Liver (tissue), 9 donors: ENCODE results near the gene IQGAP2. TPM values are rescaled to one million over a fixed set of nuclear protein-coding genes. Genes with fewer than 3 reads are reported as not detected.
"Not testable (repeated sequence)": the region's sequence is repeated elsewhere in the genome, so short reads cannot be mapped to it uniquely, and the experiment has no call there.

Experiments
- DNase-seq: peaks from one replicate; pipeline ENCODE4 v3.0.0-alpha.2; 2017; ENCODE audit warnings: low spot score
- H3K27ac ChIP-seq, 2 donors: one replicate each; pipeline ENCODE4 v1.7.0; 2013; ENCODE audit warnings: inconsistent platforms in 2 of 2, low read length in 2 of 2, control low read depth in 1 of 2, low read depth in 1 of 2, mild to moderate bottlenecking in 1 of 2
- H3K27me3 ChIP-seq, 4 donors: one replicate each; pipeline versions ENCODE4 v1.6.1 to v1.7.0; 2013; ENCODE audit warnings: low read length in 3 of 4, inconsistent platforms in 1 of 4, mild to moderate bottlenecking in 1 of 4, moderate library complexity in 1 of 4; ENCODE audit not compliant: control insufficient read depth in 4 of 4, insufficient read depth in 4 of 4
- H3K36me3 ChIP-seq, 4 donors: one replicate each; pipeline versions ENCODE4 v1.6.1 to v1.7.0; 2013; ENCODE audit warnings: low read length in 3 of 4, mild to moderate bottlenecking in 3 of 4, low read depth in 1 of 4, moderate library complexity in 1 of 4; ENCODE audit not compliant: control insufficient read depth in 4 of 4, insufficient read depth in 3 of 4
- H3K4me1 ChIP-seq, 4 donors: one replicate each; pipeline versions ENCODE4 v1.6.1 to v1.7.0; 2013; ENCODE audit warnings: low read length in 3 of 4, mild to moderate bottlenecking in 3 of 4, moderate library complexity in 1 of 4; ENCODE audit not compliant: control insufficient read depth in 4 of 4, insufficient read depth in 4 of 4
- H3K4me3 ChIP-seq, 3 donors: one replicate each; pipeline versions ENCODE4 v1.6.1 to v1.7.0; 2013; ENCODE audit warnings: low read length in 3 of 3, control low read depth in 1 of 3, low read depth in 1 of 3, mild to moderate bottlenecking in 1 of 3
- H3K9ac ChIP-seq, 2 donors: one replicate each; pipeline ENCODE4 v1.7.0; 2013; ENCODE audit warnings: low read length in 2 of 2, mild to moderate bottlenecking in 2 of 2, moderate library complexity in 2 of 2, control low read depth in 1 of 2, low read depth in 1 of 2
- H3K9me3 ChIP-seq, 4 donors: one replicate each; pipeline versions ENCODE4 v1.6.1 to v1.7.0; 2013; ENCODE audit warnings: low read length in 3 of 4; ENCODE audit not compliant: control insufficient read depth in 4 of 4
- FOXA1 ChIP-seq: IDR thresholded peaks from 2 replicates; pipeline ENCODE4 v1.6.1; 2016; ENCODE audit warnings: antibody characterized with exemption
- FOXA2 ChIP-seq: IDR thresholded peaks from 2 replicates; pipeline ENCODE4 v1.6.1; 2016; ENCODE audit warnings: antibody characterized with exemption
- GABPA ChIP-seq, 2 donors: IDR thresholded peaks in 1 of 2; conservative IDR thresholded peaks in 1 of 2; 2 replicates each; pipeline ENCODE4 v1.6.1; 2016; ENCODE audit warnings: antibody characterized with exemption in 2 of 2, mild to moderate bottlenecking in 1 of 2, moderate library complexity in 1 of 2
- HNF4A ChIP-seq, 2 donors: conservative IDR thresholded peaks; 2 replicates each; pipeline ENCODE4 v1.6.1; 2016; ENCODE audit warnings: antibody characterized with exemption in 2 of 2, mild to moderate bottlenecking in 2 of 2
- HNF4G ChIP-seq: IDR thresholded peaks from 2 replicates; pipeline ENCODE4 v1.6.1; 2016; ENCODE audit warnings: antibody characterized with exemption
- JUND ChIP-seq, 2 donors: IDR thresholded peaks; 2 replicates each; pipeline ENCODE4 v1.6.1; 2016; ENCODE audit warnings: antibody characterized with exemption in 2 of 2
- NR2F2 ChIP-seq: IDR thresholded peaks from 2 replicates; pipeline ENCODE4 v1.6.1; 2016; ENCODE audit warnings: antibody characterized with exemption
- RAD21 ChIP-seq, 2 donors: IDR thresholded peaks; 2 replicates each; pipeline ENCODE4 v1.6.1; 2016; ENCODE audit warnings: antibody characterized with exemption in 2 of 2, mild to moderate bottlenecking in 2 of 2
- RXRA ChIP-seq, 2 donors: IDR thresholded peaks; 2 replicates each; pipeline ENCODE4 v1.6.1; 2017 to 2018; ENCODE audit warnings: antibody characterized with exemption in 2 of 2, mild to moderate bottlenecking in 1 of 2
- SP1 ChIP-seq: IDR thresholded peaks from 2 replicates; pipeline ENCODE4 v1.6.1; 2018; ENCODE audit warnings: antibody characterized with exemption, mild to moderate bottlenecking
- YY1 ChIP-seq: IDR thresholded peaks from 2 replicates; pipeline ENCODE4 v1.6.1; 2016; ENCODE audit warnings: antibody characterized with exemption, mild to moderate bottlenecking
- WGBS: extraction: QIAGEN DNeasy Blood & Tissue Kit; methylation state at CpG from one replicate; pipeline ENCODE4 v1.1.7; 2013; 5-methylcytosine and 5-hydroxymethylcytosine counted together
- polyA plus RNA-seq, 2 donors: library from polyadenylated mRNA; stranded (reverse) in 1 of 2; unstranded in 1 of 2; fragments of 200-250 nt in 1 of 2; fragments of >200 nt in 1 of 2; fragmentation: Nextera tagmentation in 1 of 2; extraction: Ambion mirVana in 1 of 2; gene quantifications; one replicate each; pipeline versions ENCODE4 v1.2.1 to v1.2.3, GENCODE V29; 2013 to 2015
- total RNA-seq, 2 donors: library from RNA; depleted of rRNA; stranded (reverse); fragments of >200 nt; gene quantifications; one replicate each; pipeline ENCODE4 v1.2.3, GENCODE V29; 2014
- TF ChIP-seq, protein P1 (sequence below): IDR thresholded peaks from 2 replicates; pipeline ENCODE4 v1.6.1; 2016; ENCODE audit warnings: antibody characterized with exemption
- TF ChIP-seq, protein P2 (sequence below): IDR thresholded peaks from 2 replicates; pipeline ENCODE4 v1.6.1; 2016; ENCODE audit warnings: antibody characterized with exemption, mild to moderate bottlenecking
- TF ChIP-seq, protein P3 (sequence below): IDR thresholded peaks from 2 replicates; pipeline ENCODE4 v1.6.1; 2016; ENCODE audit warnings: antibody characterized with exemption
- TF ChIP-seq, protein P4 (sequence below): fragments of 150-350 bp; IDR thresholded peaks from 2 replicates; pipeline ENCODE4 v1.5.1; 2017; ENCODE audit warnings: improper control_type of control experiment, low read depth, low read length; ENCODE audit not compliant: missing input control
- TF ChIP-seq, protein P5 (sequence below): IDR thresholded peaks from 2 replicates; pipeline ENCODE4 v1.6.1; 2016; ENCODE audit warnings: antibody characterized with exemption
- donor health status: healthy.
- donor health status: healthy.
- donor health status: healthy.
- donor health status: healthy.
- donor health status: healthy.

Gene IQGAP2
- total and polyA plus RNA-seq, 4 donors, result 41.5 to 205 (median 102) TPM

DNA sequence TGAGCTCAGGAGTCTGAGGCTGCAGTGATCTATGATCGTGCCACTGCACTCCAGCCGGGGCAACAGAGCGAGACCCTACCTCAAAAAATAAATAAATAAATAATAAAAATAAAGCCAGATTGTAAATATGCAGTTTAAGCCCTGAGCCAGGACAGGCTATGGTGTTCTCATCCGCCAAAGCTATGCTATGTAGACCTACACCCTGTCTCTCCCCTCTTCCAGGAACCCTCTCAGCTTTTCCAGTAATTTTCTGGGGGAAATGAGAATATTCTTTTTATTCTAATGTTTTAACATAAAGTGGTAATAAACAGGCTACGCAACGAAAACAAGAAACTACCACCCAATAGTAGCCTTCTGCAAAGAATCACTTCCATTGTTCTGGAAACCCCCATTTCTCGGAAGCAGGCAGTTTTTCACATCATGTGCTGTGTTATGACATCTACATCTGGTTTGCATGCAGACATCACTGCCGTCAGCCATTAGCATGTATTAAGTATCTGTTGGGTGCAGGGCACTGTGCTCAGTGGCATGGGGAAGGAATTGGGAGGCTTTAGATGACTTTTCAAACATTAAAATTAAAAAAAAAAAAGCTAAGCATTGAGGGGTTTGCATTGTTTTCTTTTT lies 274.9 kb downstream of the IQGAP2 start:
- Histone ChIP-seq H3K36me3 (peaks cover 4 to 43% (median 35%) of the 10 kb centered on the region in 4 donors), H3K9me3 (no peaks in the 10 kb centered on the region), H3K4me3 (no peak overlapping the region), H3K4me1 (peaks cover 0 to 3% (median 2%) of the 10 kb centered on the region in 4 donors), H3K27me3 (no peaks in the 10 kb centered on the region), H3K27ac (no peak overlapping the region), H3K9ac (no peak overlapping the region)
- DNase-seq, result no peak
- 97% methylated on average over 8 of the region's 8 CpGs for WGBS
- TF ChIP-seq, protein P1, sequence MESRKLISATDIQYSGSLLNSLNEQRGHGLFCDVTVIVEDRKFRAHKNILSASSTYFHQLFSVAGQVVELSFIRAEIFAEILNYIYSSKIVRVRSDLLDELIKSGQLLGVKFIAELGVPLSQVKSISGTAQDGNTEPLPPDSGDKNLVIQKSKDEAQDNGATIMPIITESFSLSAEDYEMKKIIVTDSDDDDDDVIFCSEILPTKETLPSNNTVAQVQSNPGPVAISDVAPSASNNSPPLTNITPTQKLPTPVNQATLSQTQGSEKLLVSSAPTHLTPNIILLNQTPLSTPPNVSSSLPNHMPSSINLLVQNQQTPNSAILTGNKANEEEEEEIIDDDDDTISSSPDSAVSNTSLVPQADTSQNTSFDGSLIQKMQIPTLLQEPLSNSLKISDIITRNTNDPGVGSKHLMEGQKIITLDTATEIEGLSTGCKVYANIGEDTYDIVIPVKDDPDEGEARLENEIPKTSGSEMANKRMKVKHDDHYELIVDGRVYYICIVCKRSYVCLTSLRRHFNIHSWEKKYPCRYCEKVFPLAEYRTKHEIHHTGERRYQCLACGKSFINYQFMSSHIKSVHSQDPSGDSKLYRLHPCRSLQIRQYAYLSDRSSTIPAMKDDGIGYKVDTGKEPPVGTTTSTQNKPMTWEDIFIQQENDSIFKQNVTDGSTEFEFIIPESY, result no peak
- TF ChIP-seq SP1 (no peak), GABPA (IDR thresholded peaks at IDR 0.05 in 1 of 2, conservative IDR thresholded peaks at IDR 0.05 in 1 of 2) (no peak), FOXA2 (no peak), RXRA (IDR thresholded peaks at IDR 0.05) (no peak)

DNA sequence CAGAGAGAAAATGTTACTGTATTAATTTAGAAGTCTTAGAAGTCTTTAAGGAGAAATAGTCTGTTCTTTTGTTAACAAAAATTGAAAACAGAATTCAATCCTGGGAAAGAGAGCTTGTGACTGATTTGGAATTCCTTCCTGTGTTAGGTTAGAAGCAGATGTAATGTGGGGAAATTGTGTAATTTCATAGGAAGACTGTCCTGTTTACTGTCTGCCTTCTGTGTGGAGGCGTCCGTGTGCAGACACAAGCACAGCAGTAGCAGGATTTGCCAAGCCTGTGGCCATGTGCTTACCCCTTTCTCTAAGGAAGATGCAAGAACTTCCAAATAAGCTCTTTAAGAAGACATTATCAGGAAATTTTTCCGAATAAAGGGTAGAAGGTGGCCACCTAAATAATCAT lies 276.1 kb downstream of the IQGAP2 start:
- peak in 1 of 2 donors; percentile 9 for TF ChIP-seq RAD21 (IDR thresholded peaks at IDR 0.05)
- no peak for TF ChIP-seq HNF4A (conservative IDR thresholded peaks at IDR 0.05)
- no peak overlapping the region for H3K4me3 ChIP-seq
- H3K4me1 ChIP-seq, result peaks cover 3 to 9% (median 5%) of the 10 kb centered on the region in 4 donors
- no peaks in the 10 kb centered on the region for H3K27me3 ChIP-seq
- 79% methylated on average over 3 of the region's 3 CpGs for WGBS
- DNase-seq, result no peak
- no peak overlapping the region for H3K27ac ChIP-seq
- H3K9ac ChIP-seq, result no peak overlapping the region
- no peaks in the 10 kb centered on the region for H3K9me3 ChIP-seq
- H3K36me3 ChIP-seq, result peaks cover 4 to 35% (median 32%) of the 10 kb centered on the region in 4 donors

DNA sequence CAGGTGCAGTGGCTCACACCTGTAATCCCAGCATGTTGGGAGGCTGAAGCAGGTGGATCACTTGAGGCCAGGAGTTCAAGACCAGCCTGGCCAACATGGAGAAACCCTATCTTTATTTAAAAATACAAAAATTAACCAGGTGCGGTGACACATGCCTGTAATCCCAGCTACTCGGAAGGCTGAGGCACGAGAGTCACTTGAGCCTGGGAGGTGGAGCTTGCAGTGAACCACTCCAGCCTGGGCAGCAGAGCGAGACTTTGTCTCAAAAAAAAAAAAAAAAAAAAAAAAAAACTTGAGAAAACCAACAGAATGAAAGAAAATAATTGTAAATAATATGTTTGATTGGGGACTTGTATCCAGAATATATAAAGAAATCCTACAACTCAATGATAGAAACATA lies 277.7 kb downstream of the IQGAP2 start:
- H3K9ac ChIP-seq, H3K4me3 ChIP-seq, H3K9me3 ChIP-seq, H3K4me1 ChIP-seq, DNase-seq, H3K27me3 ChIP-seq, H3K27ac ChIP-seq: not testable (repeated sequence)
- WGBS, result 98% methylated on average over 4 of the region's 4 CpGs
- H3K36me3 ChIP-seq, result peaks cover 2 to 32% (median 25%) of the 10 kb centered on the region in 4 donors

DNA sequence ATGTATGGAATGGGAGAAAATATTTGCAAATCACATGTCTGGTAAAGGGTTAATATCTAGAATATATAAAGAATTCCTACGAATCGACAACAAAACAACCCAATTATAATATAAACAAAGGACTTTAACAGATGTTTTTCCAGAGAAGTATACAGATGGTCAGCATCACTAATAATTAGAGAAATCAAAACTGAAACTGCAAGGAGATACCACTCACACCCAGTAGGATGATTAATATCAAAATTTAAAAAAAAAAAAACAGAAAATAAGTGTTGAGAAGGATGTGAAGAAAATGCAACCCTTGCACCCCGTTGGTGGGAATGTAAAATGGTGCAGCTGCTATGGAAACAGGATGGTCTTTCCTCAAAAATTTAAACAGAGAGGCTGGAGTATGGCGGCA lies 278.2 kb downstream of the IQGAP2 start:
- WGBS, result 81% methylated on average over 4 of the region's 4 CpGs

More for the DNA sequence above, 278.2 kb downstream of the IQGAP2 start:
- H3K9ac ChIP-seq, result no peak overlapping the region
- peaks cover 2 to 32% (median 24%) of the 10 kb centered on the region in 4 donors for H3K36me3 ChIP-seq
- H3K27me3 ChIP-seq, result no peaks in the 10 kb centered on the region
- H3K4me3 ChIP-seq, result no peak overlapping the region
- no peak for TF ChIP-seq FOXA2
- no peak for TF ChIP-seq YY1
- TF ChIP-seq, protein P2, sequence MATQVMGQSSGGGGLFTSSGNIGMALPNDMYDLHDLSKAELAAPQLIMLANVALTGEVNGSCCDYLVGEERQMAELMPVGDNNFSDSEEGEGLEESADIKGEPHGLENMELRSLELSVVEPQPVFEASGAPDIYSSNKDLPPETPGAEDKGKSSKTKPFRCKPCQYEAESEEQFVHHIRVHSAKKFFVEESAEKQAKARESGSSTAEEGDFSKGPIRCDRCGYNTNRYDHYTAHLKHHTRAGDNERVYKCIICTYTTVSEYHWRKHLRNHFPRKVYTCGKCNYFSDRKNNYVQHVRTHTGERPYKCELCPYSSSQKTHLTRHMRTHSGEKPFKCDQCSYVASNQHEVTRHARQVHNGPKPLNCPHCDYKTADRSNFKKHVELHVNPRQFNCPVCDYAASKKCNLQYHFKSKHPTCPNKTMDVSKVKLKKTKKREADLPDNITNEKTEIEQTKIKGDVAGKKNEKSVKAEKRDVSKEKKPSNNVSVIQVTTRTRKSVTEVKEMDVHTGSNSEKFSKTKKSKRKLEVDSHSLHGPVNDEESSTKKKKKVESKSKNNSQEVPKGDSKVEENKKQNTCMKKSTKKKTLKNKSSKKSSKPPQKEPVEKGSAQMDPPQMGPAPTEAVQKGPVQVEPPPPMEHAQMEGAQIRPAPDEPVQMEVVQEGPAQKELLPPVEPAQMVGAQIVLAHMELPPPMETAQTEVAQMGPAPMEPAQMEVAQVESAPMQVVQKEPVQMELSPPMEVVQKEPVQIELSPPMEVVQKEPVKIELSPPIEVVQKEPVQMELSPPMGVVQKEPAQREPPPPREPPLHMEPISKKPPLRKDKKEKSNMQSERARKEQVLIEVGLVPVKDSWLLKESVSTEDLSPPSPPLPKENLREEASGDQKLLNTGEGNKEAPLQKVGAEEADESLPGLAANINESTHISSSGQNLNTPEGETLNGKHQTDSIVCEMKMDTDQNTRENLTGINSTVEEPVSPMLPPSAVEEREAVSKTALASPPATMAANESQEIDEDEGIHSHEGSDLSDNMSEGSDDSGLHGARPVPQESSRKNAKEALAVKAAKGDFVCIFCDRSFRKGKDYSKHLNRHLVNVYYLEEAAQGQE, result no peak
- TF ChIP-seq NR2F2, result no peak
- TF ChIP-seq RAD21 (IDR thresholded peaks at IDR 0.05), result no peak
- no peak for TF ChIP-seq SP1
- TF ChIP-seq, protein P3, sequence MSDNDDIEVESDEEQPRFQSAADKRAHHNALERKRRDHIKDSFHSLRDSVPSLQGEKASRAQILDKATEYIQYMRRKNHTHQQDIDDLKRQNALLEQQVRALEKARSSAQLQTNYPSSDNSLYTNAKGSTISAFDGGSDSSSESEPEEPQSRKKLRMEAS, result no peak
- TF ChIP-seq HNF4G, result no peak
- TF ChIP-seq, protein P4, sequence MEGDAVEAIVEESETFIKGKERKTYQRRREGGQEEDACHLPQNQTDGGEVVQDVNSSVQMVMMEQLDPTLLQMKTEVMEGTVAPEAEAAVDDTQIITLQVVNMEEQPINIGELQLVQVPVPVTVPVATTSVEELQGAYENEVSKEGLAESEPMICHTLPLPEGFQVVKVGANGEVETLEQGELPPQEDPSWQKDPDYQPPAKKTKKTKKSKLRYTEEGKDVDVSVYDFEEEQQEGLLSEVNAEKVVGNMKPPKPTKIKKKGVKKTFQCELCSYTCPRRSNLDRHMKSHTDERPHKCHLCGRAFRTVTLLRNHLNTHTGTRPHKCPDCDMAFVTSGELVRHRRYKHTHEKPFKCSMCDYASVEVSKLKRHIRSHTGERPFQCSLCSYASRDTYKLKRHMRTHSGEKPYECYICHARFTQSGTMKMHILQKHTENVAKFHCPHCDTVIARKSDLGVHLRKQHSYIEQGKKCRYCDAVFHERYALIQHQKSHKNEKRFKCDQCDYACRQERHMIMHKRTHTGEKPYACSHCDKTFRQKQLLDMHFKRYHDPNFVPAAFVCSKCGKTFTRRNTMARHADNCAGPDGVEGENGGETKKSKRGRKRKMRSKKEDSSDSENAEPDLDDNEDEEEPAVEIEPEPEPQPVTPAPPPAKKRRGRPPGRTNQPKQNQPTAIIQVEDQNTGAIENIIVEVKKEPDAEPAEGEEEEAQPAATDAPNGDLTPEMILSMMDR, result no peak
- no peak for TF ChIP-seq RXRA (IDR thresholded peaks at IDR 0.05)
- no peak for TF ChIP-seq HNF4A (conservative IDR thresholded peaks at IDR 0.05)
- no peak for TF ChIP-seq GABPA (IDR thresholded peaks at IDR 0.05 in 1 of 2, conservative IDR thresholded peaks at IDR 0.05 in 1 of 2)
- no peak for TF ChIP-seq JUND (IDR thresholded peaks at IDR 0.05)
- TF ChIP-seq, protein P5, sequence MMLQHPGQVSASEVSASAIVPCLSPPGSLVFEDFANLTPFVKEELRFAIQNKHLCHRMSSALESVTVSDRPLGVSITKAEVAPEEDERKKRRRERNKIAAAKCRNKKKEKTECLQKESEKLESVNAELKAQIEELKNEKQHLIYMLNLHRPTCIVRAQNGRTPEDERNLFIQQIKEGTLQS, result no peak
- TF ChIP-seq FOXA1, result no peak
- no peaks in the 10 kb centered on the region for H3K9me3 ChIP-seq
- no peak for DNase-seq
- H3K4me1 ChIP-seq, result peaks cover 3 to 9% (median 5%) of the 10 kb centered on the region in 4 donors
- H3K27ac ChIP-seq, result no peak overlapping the region
